Measurements from ENCODE around the gene PCDH15.

GRCh38 chr10:54148508-54148907 is 652.5 kb downstream of the PCDH15 start:
- TF ChIP-seq GATA3 (IDR thresholded peaks at IDR 0.05; ENCODE audit: low read depth, low read length) = no peak
- no peak for TF ChIP-seq GATA2 (IDR thresholded peaks at IDR 0.05; ENCODE audit: low read depth, low read length)
